Measurements from ENCODE around the gene DNMT3L.
"Not testable (repeated sequence)": the region's sequence is repeated elsewhere in the genome, so short reads cannot be mapped to it uniquely, and the experiment has no call there.

The DNMT3L gene

DNA sequence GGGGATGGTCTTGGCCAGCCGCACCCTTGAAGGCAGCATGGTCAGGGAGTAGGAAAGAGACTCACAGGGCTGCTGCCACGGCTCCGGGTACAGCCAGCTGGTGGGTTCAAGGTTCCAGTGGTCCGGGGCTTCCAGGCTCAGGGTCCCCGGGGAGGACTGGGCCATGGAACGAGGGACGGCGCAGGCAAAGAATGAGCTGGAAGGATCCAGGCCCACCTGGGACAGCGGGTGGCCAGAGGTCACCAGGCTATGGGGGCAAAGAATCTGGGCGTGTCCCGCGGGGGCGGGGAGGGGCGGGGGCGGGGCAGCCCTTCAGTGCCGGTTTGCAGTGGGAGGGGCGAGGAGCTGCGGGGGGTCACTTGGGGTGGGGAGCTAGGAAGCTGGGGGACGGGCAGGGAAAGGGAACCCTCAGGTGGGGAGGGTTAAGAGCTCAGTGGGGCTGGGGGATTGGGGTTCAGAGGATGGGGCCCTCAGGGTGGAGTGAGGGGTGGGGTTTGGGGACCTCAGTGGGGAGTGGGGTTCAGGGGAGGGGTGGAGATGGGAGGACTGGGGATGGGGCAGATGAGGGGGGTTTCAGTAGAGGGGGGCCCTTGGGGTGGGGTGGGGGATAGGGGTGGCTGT lies at the start of gene DNMT3L:
Gene DNMT3L, minus strand, starts transcription at position 223 of the 621 bp plus-strand sequence. CDS start 638 bp downstream, outside the sequence.
- DNase-seq, result no peak

DNA sequence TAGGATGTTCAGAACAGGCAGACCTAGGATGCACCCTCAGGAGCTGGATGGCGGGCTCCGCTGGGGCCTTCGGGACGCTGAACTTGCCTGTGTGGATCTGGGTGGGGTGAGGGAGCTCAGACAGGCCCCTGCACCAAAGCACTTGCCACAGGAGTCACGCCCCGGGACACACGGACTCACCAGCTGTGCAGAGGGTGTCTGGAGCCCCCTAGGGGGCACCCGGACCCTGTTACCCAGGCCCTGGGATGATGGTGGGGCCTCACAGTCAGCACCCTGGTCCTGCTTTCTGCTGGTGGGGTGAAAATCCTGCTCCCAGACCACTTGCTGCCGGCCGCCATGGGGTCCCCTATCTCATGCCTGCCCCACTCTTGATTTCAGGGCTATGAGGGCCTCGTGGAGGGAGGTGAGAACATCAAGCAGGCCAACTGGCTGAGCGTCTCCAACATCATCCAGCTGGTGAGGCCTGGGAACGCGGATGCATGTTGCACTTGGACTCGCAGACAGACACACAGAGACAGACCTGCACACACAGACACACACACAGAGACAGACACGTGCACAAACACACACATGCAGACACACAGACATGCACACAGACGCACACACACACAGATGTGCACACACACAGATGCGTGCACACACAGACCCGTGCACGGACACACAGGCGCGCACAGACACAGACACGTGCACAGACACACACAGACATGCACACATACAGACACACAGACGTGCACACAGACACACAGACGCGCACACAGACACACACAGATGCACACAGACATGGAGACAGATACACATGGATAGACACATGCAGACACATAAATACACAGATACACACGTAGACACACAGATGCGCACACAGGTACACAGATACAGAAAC lies 49.2 kb upstream of the DNMT3L start:
- DNase-seq, result no peak

DNA sequence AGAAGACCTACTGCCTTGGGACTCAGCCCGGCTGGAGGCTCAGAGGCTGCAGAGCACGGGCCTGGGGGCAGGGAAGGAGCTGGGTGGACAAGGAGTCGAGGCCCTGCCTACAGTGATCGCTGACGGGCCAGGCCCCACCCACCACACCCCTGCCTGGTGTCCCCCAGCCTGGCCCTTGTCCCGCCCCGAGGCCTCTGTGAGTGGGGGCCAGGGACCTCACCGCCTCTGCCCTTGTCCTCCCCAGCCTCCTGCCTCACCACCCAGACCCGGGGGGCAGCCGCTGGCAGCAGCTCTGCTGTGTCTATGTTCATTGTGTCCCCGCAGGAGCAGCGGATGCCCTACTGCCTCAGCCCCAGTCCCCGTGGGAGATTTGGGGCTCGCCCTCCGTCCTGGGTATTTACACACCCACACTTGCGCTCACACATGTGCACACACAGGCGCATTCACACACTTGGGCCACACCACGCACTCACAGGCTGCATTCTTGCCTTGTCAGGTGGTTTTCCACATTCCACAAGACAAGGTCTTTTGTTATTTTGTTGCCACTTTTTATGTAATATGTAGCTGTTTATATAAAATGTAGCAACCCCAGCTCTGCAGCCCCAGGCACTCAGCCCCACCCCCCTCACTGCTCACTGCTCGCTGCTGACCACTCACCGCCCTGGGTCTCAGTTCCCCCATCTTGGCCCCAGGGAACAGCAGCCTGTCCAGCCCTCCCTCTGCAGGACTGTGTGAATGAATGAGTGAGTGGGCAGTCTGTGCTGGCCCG lies 45.4 kb upstream of the DNMT3L start:
- DNase-seq, result no peak

DNA sequence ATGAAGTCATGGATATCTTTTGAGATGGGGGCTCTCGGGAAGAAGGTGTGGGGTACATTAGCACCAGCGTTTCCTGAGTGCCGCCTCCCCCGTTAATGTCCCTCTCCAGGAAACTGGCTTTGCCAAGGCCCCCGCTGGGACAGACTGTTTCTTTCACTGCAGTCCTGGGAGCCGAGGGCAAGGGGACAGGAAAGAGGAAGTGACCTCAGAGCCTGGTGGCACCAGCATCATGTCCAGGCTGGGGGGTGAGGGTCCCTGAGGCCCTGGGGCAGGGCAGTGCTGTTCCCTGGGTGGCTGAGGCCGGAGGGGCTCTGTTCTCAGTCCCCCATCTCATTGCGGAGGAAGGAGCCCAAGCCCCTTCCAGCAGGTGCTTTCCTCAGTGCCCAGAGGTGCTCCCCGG lies 44.0 kb upstream of the DNMT3L start:
- DNase-seq, result no peak

DNA sequence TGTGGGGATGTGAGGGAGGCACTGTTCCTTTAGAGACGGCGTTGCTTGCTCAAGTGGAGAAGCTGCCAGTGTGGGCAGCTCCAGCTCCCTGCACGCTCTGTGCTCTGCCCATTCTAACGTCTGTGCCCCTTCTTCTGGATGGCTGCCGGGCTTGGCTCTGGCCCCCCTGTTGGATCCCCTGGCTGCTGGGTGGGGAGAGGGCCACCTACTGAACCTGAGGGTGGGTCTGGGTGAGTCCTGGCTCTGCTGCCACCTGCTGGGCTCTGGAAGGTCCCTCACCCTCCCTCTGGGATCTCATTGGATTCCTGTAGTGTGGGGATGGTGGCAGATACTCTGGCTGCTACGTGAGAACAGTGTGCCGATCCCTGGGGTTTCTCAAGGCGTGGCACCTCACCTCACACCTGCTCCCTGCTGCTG lies 43.2 kb upstream of the DNMT3L start:
- DNase-seq, result no peak

DNA sequence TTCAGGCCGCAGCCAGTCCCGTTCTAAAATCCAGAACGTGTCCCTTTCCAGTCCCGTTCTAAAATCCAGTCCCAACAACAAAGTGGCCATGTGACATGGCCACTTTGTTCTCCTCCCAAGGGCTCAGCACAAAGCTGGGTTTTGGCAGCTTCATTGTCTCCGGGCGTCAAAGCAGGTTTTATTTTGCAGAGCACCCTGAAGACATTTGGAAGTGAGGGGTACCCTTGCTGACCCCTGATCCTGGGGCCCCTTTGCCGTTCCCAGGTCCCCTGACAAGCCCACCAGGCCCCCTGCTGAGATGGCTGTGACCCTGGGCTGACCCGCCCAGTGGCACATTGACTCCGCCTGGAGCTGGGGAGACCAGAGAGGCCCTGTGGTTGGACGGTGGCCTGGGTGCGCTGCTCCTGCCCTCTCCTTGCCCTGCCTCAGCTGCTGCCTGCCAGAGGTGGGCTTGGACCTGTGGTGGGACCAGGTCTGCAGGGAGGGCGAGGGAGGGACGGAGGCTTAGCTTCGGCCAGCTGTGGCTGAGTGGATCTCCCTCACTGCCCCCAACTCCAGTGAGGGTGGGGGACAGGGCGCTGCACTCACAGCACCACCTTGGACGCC lies 42.4 kb upstream of the DNMT3L start:
- DNase-seq, result no peak

DNA sequence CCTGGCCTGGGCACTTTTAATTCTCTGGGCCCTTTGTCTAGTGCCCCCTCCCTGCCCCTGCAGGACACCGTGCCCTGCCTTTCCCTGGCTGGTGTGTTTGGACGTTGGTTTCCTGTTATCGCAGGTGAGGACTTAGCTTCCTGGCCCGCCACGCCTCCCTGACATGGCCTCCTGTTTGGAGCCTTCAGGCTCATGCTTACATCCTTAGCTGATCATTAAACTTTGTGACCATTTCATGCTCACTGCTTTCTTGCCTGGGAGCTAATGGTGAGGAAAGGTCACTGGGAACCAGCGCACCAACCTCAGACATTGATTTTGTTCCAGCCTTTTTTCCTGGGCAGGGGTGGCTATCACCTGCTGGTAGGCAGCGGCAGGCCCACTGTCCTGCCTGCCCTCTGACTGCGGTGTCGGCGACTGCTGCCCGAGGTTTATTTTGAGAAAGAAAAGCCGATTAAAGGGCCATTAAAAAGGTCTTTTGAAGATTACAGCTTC lies 41.8 kb upstream of the DNMT3L start:
- no peak for DNase-seq

DNA sequence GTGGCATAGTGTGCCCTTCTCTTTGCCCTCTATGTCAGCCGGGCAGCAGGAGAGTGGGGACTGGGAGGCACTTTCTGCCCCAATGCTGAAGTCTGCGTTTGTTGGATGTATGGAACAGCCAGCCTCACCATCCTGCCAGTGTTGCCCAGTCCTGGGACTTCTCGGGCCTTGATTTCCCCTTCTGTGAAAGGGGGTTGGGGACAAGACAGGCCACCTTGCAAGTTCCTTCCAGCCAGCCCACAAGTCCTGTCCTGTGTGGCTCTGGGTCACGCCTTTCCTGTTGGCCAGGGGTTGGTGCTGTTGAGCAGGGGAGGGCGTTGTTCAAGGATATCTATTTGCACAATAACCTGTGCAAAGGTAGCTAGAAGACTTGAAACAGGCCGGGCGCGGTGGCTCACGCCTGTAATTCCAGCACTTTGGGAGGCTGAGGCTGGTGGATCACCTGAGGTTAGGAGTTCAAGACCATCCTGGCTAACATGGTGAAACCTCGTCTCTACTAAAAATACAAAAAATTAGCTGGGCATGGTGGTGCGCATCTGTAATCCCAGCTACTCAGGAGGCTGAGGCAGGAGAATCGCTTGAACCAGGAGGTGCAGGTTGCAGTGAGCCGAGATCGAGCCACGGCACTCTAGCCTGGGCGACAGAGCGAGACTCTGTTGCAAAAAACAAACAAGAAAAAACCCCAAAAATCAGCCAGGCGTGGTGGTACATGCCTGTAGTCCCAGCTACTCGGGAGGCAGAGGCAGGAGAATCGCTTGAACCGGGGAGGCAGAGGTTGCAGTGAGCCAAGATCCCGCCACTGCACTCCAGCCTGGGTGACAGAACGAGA lies 41.1 kb upstream of the DNMT3L start:
- DNase-seq, result not testable (repeated sequence)

DNA sequence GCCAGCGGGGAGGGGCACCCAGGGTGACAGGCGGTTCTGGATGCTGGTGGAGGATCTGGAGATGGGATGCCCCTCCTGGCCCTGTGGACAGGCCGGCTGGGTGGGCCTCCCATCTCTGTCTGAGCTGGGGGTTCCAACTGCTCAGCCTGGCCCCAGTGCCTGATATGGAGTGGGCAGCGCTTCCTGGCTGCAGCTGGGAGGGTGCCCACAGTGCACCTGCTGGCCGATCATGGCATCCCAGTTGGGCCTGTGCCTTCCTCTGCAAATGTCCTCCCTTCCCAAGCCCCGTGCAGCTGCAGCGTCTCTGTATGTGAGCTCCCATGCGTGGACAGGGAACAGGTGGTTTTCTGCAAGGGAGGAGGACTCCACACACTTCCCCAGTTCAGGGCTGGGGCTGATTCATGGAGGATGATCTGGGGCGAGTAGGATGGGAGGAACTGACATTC lies 40.3 kb upstream of the DNMT3L start:
- no peak for DNase-seq

DNA sequence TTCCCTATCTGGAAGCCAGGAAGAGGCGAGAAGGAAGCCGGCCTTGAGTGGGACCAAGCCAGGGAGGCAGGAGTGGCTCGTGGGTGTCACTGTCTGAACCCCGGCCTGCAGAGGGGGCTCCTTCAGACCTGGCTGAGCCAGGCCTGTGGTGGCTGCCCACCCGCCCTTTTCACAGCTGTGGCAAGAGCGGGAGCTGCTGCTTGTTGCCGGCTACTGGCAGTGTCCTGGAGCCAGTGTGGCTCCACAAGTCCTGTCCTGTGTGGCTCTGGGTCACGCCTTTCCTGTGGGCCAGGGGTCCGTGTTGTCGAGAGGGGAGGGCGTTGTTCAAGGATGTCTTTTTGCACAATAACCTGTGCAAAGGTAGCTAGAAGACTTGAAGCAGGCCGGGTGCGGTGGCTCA lies 39.4 kb upstream of the DNMT3L start:
- no peak for DNase-seq

DNA sequence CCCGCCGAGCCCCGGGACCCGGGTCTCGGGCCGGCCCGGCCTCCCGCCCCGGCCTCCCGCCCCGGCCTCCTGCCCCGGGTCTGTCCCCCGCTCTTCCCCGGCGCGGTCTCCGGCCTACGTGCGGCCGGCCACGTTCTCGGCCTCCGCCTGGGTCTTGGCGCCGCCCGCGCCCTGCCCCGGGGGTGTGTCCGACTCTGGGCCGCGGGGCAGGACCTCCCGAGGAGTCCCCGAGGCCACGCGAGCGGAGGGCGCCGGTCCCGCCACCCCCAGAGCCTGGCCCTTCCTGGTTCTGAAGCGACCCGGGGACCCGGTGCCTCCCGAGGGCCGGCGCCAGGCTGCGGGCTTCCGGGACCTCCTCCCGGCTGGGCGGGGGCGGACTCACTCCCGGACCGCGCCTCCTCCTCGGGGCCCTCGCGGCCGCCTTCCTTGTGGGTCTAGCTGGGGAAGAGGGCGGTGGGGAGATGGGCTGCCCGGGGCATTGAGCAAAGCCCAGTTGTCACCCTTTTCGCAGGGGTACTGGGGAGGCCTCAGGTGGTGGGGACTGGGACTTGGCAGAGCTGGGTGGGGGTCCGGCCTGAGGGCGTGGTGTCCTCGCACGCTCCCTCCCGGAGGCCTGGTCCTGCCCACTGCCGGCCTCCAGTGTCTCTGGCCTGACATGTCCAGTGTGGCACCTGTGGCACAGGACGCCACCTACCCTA lies 38.7 kb upstream of the DNMT3L start:
- DNase-seq, result peak; percentile 14

DNA sequence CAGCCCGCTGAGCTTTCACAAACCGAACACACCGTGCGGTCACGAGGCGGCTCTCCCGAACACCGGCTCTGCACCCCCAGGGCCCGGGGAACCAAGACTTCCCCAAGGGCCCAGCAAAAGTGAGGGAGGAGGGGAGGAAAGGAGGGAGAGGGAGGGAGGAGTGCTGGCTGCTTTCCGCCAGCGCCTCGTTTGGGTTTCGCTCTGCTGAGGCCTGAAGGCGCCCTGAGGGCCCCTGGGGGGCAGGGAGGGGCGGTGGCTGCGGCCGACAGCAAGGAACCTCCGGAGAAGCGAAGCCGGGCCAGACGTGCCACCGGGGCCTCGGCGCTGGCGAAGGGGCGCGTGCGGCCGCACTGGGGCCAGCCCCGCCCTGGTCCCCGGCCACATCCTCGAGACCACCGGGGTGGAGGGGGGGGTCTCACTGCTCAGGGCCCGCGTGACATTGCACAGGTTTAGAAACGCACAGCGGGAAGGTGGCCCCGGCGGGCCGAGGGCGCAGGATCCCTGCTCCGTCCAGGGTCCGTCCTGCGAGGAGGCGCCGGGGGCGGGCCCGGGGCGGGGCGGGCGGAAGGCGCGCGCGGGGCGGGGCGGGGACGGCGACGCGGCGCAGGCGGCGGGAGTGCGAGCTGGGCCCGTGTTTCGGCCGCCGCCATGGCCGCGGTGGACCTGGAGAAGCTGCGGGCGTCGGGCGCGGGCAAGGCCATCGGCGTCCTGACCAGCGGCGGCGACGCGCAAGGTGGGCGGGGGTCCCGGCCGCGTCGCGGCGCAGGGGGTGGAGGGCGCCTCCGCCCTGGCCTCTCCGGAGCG lies 38.0 kb upstream of the DNMT3L start, which contains the start of gene PFKL:
Gene PFKL, plus strand, starts transcription at position 596 of the 804 bp plus-strand sequence. Its CDS starts 53 bp downstream, at position 649.
- peak; percentile 20 for DNase-seq

DNA sequence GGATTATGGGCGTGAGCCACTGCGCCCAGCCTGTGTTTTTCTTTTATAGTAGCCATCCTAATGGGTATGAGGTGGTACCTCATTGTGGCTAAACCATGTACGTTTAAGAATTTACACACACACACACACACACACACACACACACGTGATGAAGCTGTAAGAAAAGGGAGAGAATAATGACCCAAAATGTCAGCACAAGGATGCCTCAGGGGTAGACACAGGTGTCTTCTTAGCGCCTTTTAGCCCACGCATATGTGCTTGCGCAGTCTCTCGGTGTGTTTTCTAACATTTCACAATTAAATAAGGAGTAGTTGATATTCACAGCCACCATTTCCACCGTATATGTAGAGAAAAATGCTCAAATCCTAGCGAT lies 37.4 kb upstream of the DNMT3L start:
- DNase-seq, result no peak

DNA sequence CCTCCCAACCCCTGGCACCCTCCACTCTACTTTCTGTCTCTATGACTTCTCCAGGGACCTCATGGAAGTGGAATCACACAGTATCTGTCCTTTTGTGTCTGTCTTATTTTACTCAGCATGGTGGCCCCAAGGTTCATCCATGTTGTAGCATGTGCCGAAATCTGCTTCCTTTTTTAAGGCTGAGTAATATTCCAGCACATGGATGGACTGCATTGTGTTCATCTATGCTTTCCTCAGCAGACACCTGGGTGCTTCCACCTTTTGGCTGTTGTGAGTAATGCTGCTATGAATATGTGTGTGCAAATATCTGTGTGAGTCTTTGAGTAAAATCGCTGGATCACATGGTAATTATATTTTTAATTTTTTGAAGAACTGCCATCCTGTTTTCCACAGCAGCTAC lies 36.6 kb upstream of the DNMT3L start:
- DNase-seq, result no peak

DNA sequence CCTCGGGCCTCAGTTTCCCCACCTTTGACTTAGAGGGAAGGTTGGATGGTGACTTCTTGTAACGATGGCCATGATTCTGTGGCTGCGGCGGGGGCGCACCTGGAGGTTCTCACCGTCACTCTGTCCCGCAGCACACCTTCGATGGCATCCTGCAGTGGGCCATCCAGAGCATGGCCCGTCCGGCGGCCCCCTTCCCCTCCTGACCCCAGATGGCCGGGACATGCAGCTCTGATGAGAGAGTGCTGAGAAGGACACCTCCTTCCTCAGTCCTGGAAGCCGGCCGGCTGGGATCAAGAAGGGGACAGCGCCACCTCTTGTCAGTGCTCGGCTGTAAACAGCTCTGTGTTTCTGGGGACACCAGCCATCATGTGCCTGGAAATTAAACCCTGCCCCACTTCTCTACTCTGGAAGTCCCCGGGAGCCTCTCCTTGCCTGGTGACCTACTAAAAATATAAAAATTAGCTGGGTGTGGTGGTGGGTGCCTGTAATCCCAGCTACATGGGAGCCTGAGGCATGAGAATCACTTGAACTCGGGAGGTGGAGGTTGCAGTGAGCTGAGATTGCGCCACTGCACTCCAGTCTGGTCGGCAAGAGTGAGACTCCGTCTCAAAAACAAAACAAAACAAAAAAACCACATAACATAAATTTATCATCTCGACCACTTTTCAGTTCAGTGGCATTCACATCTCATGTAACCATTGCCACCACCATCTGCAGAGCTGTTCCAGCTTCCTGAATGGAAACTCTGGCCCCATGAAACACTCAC lies 36.0 kb upstream of the DNMT3L start:
- DNase-seq, result peak; percentile 11

DNA sequence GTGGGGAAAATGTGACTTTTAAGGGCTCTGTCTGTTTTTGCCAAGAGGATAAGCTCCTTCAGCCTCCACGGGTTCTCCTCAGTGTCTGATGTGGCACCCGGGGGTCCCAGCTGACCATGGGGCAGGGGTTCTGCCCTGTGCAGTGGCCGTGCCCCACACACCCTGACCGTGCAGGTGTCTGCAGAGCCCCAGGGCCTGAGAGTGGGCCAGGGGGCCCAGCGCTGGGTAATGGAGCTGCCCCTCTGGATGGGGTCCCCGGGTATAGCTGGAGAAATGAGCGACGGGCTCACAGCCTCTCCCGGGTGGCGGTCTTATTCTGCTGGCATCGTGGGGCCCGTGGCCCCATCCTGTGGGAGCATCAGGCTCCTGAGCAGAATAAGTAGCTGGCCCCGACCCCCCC lies 35.2 kb upstream of the DNMT3L start:
- DNase-seq, result no peak

DNA sequence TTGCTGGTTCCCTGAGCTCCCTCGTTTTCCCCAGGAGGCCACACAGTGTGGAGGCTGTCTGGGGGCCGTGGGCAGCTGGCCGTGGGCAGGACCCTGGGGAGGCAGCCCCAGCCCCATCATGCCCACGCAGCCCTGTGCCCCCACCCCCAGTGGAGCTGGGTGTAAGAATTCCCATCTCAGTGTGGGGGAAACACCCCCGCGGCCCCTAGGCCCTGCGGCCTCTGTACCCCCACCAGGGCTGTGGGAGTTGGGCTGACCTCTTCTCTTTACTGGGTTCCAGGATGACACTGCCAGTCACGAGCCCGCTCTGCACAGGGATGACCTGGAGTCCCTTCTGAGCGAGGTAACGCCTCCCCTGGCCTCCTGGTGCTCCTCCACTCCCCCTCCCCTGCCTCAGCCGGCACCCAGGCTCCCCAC lies 34.4 kb upstream of the DNMT3L start:
- no peak for DNase-seq

DNA sequence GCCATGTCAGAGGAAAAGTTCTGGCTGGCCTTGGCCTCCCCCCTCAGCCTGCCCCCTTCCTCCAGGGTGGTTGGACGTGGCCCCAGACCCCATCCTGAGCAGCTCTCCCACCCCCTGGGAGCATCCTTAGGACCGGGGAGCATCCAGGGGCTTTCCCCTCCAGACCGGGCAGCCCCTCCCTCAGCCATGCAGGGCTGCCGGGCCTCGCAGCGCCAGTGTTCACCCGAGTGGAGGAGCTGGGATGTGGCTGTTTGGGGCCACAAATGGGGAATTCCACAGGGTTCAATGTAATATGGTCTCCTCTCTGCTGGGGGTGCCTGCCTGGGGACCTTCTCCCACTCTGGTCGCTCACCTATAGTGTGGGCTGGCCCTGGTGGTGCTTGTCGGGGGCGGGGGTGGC lies 33.9 kb upstream of the DNMT3L start:
- no peak for DNase-seq

DNA sequence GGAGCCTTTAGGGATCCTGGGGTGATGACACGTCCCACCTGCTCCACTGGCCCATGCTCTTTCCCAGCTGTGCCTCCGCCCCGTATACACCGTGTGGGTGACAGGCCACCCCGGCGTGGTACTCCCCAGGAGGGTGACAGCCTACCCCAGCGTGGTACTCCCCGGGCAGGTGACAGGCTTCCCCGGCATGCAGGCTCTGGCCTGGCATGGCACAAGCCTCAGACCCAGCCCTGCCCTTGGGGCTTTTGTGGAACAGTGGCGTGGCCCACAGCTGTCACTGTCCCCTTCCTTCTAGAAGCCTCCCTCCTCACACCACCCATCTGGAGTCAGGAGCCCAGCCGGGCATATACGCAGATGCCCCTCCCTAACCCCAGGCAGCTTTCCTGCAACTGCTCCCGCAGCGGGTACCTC lies 33.5 kb upstream of the DNMT3L start:
- no peak for DNase-seq

Data from NCI-H1048 (cell line).